OCI-M2 (cell line): ENCODE measurements around the gene MUSK.
"Not testable (repeated sequence)": the region's sequence is repeated elsewhere in the genome, so short reads cannot be mapped to it uniquely, and the experiment has no call there.

Experiments used
- DNase-seq: peaks from one replicate; lab custom pipeline; 2025; ENCODE audit not compliant: unreplicated experiment; lab: John Stamatoyannopoulos, UW

MUSK gene

DNA sequence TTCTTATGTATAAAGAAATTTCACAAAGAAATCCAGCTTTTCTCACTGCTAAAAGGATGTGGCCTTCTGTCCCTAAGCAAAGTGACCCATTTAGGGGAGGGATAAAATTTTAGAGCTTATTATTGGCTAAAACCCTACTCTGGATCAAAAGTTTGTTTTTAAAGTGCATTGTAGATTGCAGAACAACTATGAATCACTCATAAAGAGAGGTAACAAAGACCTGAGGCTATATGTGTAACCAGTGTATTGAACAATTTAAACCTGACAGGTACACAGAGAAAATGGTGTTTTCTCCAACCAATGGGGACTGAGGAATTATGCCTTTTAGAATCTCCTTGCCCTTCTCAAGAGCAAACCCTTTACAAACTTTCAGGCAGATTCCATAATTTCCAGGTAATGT, 86.6 kb downstream of the MUSK start:
- DNase-seq = no peak

DNA sequence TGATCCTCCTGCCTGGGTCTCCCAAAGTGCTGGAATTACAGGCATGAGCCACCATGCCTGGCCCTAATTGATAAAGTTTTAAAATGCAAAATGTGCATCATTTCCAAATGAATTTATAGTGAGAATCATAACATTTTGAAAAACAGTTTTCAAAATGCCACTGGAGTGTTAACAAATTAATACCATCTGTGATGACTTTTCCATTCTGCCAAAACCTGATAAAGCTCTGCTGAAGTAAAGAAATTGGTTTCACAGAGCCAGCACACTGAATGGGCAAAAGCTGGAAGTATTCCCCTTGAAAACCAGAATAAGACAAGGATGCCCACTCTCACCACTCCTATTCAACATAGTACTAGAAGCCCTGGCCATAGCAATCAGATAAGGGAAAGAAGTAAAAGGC, 89.6 kb downstream of the MUSK start:
- no peak for DNase-seq

DNA sequence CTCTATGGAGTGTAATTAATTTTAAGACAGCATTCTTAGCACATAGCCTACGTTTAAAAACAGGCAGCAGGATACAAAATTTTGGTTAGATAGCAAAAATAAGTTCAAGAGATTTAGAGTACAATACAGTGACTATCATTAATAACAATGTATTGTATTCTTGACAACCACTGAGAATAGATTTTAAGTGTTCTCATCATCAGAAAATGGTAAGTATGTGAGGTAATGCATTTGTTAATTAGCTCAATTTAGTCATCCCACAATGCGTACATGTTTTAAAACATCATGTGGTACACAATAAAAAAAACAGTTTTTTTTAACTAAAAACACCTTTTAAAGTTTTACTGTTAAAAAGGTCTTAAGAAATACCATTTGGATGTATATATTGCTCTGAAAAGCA, 94.2 kb downstream of the MUSK start:
- DNase-seq = no peak

DNA sequence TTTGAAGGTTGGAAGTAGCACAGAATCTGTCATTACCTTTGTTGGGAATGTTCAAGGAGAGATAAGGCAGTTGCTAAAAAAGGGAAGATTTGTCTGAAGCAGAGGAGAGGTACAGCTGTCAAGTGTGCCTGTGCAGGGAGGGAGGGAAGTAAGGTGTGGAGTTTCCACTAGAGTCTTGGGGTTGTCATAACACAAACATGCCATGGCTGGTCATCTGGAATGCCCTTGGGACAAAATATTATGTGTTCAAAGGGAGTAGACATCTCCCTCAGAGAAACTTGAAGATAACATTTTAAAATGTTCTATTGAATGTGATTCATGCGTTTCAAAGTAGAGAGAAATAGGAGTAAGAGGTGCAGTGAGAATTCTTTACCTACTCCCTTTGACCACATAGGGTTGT, 95.0 kb downstream of the MUSK start:
- no peak for DNase-seq

DNA sequence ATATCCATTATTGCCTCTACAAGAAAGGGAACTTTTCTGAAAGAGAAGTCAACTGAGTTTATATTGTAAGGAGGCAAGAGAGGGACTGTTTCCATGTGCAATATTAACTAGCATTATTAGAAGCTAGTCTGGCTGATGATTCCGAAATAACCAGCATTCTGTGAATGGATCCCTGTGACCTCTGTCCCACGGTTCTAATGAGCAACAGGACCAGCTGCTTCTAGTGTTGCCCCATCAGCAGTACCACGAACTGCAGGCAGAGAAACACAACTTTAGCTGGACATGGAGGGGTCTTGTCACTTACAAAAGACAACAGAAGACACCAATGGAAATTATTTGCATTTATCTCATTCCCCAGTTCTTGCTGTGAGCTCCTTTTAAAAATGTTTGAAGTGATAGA, 95.4 kb downstream of the MUSK start:
- no peak for DNase-seq

DNA sequence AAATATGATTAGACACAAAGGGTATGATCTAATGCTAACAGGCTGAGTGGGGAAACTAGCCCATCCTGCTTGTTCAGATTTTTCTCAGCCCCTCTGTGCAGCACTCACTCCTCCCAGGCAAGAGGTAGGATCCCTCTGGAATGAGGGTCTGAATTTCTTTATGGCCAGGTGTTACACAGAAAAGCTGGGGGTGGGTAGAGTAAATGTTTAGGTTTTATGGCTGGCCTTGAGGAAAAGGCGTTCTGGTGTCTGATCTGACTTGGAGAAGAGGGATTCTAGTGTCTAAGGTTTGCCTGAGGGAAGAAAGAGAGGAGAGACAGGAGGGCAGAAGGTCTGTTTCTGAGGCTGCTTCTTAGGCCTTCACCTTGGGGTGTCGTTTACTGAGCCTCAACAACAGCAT, 97.3 kb downstream of the MUSK start:
- DNase-seq = no peak

DNA sequence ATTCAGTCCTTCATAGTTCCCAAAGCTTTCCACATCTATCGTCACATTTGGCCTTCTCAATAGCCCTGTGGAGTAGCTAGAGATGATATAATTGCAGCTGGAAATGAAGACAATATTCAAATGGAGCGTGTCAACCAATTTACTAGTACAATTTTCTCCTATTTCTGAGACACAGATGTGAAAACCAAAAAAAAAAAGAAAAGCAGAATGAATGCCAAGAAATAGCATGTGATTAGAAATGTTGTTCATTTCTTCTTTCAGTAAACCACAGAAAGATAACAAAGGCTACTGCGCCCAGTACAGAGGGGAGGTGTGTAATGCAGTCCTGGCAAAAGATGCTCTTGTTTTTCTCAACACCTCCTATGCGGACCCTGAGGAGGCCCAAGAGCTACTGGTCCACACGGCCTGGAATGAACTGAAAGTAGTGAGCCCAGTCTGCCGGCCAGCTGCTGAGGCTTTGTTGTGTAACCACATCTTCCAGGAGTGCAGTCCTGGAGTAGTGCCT, 99.0 kb downstream of the MUSK start:
- no peak for DNase-seq

DNA sequence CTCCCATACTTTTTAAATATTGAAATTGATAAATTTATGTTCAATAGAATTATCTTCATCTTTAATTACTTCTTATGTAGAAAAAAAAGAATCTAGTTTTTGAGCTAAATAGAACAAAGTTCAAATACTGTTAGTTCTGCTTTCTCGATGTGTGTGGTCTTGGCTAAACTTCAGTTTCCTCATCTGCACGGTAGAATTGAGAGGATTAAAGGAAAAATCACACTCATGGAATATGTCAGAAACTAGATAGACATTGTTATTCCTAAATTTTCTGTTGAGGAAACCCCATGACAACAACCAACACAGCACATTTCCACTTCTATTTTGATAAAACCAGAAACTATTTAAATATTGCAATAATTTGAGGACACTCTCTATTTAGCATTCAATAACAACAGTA, 100.3 kb downstream of the MUSK start:
- no peak for DNase-seq

DNA sequence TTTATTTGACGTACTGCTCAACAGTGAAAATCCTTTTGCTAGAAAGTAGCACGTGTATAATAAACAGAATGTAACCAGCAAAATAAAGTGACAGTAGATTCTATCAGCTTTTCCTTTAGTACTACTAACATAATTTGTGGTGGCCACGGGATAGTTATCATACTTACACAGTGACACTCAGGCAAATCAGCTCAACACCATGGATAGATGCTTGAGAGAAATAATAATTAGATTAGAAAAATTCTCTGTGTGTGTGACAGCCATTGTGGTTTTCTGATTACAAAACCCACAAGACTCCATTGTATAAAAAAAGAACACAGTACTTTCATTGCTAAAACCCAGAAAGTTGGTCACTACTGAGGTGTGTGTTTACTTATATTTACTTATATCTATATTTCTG, 101.1 kb downstream of the MUSK start:
- DNase-seq = no peak

DNA sequence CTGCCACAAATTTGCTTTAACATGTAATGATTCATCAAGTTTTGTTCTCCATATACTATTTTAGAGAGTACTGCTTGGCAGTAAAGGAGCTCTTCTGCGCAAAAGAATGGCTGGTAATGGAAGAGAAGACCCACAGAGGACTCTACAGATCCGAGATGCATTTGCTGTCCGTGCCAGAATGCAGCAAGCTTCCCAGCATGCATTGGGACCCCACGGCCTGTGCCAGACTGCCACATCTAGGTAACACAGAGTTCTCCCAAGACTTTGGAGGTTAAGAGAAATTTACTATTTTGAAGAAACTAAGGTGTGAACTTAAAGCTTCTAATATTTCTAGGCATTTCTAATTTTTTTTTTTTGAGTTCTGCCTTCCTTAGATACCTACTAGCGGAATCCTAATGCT, 107.1 kb downstream of the MUSK start:
- no peak for DNase-seq

DNA sequence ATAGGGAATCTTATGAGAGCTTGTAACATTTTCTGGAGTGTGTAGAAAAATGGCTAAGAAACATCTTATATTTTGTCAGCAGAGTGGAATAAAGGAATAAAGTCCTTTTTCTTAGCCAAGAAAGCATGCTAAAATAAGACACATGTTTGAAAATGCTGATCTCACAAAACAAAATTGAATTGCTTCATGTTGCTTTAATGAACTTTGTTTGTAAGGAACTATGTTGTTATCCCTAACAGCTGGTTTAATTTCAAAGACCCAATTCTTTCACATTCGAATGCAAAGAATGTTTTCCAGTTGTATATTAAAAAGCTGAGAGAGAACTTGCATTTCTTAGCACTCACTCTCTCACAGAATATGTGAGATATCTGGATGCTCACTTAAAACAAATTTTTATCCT, 107.6 kb downstream of the MUSK start:
- no peak for DNase-seq

DNA sequence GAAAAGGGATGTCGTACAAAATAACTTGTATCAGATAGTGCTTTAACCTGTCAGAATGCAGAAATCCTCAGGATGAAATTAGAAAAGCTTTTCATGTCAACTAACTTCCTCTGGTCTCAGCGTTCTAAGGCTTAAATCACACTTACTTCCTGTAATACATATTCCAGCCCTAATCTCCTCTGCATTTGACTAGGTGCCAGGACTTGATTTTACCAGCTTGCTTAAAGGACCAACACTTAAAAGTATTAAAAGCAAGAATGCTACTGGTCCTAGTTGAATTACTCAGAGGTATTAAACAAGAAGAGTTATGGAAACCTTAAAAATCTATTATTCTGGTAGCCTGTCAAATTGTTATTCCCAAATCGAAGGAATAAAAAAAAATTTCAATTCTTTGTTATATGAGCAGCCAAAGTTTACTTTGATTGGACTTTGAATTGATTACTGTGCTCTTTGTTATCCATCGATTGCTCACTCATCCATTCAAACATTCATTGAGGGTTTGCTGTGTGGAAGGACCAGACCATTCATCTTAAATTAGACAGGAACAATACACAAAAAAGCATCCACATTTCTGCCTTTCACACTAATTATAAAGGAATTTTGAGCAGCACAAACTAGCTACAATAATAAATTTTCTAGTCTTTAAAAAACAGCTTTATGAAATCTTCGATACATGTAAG, 108.7 kb downstream of the MUSK start:
- no peak for DNase-seq

DNA sequence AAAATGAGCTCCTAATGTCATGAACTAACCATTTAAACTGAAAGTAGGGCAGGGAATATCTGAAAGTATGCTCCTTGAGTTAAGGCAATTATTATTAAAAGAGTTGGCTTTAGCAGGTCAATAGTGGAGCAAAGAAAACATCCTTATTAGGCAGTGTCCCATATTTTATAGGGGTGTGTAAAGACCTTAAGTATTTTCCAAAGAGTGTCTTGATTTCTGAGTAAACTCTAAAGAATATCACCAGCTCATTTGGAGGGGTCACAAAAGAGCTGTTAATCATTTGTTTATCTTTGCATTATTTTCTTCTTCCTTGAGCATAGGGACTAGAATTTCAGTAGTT, 109.3 kb downstream of the MUSK start:
- no peak for DNase-seq

DNA sequence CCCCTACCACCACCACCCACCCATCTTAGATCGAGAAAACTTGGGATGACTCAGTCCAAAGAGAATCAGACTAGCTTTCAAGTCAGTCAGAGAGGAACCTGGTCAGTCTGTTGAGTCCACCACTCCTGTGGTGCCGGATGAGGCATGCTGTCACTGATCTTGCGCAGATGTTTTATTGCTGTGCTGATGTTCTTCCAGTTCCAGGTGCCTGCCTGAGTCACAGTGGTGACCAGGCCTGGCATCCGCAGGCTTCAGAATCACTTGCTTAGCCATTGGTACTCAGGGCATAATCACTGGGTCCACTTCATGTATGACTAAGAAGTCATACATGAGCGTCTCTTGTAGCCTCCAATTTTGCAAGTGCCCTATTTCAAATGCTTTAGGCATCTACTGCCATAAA, 114.1 kb downstream of the MUSK start:
- DNase-seq = no peak

DNA sequence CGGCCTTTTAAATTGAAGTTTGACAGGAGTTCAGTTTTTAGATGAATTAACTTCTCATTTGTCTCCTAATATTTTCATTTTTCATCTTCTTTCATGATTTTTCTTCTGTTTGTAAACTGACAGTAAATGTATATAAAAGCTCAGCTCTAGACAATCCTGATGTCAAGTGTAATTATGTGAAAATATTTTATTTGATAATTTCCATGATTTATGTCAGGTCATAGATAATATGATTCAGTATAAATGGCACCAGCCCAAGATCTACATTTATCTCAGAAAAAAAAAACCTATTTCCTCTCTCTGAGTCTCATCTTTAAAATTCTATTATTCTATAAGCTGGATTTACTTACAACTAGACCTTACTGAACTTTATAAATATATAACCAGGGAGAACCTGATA, 115.7 kb downstream of the MUSK start:
- no peak for DNase-seq

DNA sequence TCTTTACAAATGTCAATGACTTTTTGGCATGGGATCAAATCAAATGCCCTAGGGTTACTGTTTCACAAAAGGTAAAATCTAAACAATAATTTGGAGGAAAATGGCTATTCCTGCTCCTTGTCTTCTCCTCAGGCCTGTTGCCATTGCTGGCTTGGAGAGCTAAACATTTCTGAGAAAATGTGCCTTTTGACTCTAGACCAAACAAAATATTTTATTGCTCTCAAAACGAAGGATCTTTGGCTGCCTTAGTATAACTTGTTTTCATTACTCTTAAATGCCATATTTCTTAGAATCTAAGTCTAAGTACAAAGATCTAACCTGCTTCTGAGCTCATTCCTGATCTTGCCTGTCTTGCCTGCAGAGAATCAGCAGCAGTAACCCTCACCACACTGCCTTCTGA, 116.6 kb downstream of the MUSK start:
- no peak for DNase-seq

DNA sequence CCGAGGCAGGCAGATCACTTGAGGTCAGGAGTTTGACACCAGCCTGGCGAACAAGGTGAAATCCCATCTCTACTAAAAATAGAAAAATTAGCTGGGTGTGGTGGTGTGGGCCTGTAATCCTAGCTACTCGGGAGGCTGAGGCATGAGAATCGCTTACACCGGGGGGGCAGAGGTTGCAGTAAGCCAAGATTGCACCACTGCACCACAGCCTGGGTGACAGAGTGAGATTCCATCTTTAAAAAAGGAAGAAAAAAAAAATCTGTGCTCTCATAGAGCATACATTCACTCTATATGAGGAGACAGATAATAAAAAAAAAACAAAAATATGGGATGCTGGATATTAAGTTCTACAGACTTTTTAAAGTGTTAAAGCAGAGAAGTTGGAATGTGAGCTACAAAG, 119.8 kb downstream of the MUSK start:
- DNase-seq = not testable (repeated sequence)

DNA sequence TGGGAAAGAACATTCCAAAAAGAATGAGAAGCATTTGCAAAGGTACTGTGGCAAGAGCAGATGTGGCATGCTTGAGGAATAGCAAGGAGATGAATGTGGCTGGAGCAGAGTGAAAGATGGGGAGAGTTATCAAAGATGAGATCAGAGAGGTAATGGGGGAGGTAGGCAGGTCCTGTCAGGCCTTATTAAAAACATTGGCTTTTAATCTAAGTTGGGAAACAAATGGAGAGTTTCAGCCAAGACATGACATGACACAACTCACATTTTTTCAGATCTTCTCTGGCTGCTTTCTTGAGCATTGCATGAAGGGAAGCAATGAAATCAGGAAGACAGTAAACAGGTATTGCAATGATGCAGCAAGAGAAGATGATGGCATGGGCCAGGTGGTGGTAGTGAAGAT, 120.3 kb downstream of the MUSK start:
- DNase-seq = no peak

DNA sequence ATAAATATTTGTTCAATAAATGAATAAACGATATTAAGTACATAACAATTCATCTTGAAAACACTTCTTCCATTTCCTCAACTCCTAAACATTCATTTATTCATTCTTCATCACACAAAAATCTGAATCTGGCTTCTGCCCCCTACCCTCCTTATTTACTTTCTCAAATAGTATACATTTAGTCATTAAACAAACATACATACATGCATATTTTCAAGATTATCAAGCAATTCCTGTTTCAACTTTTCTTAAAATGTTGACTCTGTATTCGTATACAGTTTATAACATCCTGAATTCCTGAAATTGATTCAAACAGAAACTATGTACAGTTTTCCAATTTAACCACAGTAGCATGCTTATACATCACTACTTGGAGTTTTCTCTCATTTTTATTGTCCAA, 129.0 kb downstream of the MUSK start:
- no peak for DNase-seq

DNA sequence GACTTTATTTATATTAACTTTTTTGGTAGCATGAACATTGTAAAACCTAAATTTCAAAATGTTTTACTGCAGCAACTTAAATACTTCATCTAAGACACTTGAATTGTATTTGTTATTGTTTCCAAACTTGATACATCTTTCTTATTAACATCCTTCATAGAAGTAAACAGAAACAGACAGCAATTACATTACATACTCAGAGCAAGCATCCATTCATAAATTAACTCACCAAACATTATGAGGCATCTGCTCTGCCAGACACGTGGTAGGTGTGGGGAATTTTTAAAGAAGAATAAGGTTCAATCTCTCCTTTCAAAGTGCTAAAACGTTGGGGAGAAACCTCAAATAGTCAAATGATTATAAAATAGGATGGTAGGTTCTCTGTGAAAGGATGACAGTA, 130.8 kb downstream of the MUSK start:
- no peak for DNase-seq

DNA sequence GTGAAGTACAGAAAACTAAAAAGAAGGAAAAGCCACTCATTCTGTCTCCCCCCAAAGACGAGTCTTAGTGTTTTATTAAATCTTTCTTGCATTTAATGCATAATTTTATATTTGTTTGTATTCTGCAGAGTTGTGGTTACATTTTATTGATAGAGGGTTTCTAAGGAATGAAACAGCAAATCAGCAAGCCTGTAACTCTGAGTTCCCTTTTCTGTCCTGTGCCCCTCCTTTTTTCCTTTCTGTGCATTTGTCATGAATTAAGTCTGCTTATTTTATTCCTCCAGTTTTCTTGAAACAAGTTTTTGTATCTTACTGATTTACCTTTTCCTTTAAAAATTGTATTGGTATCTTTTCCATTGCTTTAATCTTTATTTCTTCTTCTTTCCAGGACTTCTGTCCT, 132.8 kb downstream of the MUSK start:
- DNase-seq = no peak

DNA sequence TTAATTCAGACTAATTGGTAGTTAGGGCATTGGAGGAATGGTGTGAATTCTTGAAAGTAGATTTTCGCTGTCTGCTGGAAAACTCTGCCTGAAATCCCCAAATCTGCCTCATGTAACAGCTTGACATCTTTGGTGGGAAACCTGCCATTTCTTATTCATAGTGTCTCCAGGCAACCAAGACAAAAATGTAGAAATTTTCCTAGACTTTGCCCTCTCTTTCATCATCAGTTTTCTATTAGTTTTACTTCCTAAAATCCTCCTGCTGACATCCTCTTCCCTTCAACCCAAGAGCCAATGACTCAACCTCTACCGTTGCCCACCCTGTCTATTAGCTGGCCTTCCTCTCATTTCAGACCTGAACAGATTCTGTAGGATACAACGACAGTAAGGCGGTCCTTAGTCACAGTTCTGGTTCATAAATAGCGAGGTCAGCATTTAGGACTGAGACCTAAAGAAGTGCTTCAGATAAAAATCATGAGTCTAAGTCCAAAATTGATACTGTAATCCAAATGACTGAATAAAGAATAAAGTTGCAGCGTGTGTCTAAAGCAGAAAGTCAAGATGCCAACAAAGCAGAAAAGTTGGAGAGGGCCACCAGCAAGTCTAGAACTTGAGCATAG, 133.9 kb downstream of the MUSK start:
- no peak for DNase-seq

DNA sequence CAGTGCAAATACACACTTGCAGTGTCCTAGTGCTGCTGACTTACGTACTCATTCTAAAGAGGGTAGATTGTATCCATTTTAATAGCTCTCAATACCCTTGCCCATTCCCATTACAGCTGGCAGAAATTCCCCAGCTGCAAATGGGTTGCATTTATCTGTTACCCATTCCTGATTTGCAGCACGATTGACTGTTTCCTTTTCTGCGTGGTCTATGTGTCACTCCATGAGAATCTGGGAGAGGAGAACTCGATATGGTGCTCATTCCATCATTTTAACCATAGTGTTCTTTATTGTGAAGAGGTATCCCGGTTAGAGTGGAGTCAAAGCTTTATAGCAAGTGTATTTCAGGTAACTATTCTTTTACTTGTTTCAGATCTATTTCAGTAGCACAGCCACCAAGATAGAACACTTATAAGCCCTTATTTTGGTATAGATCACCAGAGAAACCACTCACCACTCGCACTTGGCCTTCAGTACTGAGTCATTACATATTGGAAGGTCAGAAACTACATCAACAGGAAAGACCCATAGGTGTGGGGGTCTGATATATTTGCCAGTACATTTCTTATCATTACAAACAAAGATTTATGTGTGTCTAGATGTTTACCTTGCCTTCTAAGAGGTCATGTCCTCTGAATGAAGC, 139.5 kb downstream of the MUSK start:
- DNase-seq = no peak
